Measurements from ENCODE around the gene DDOST. TPM values are rescaled to one million over a fixed set of nuclear protein-coding genes. Genes with fewer than 3 reads are reported as not detected.

Gene DDOST
- total and polyA plus RNA-seq, 12 donors = 123 to 349 (median 202) TPM

- Histone ChIP-seq H3K9me3 (replicated peaks in 1 of 3) (no peaks in the 10 kb centered on the region), H3K27ac (no peak overlapping the region), H3K4me3 (no peak overlapping the region), H3K36me3 (replicated peaks in 1 of 2) (no peaks in the 10 kb centered on the region), H3K27me3 (no peaks in the 10 kb centered on the region), H3K4me1 (replicated peaks in 1 of 2) (peaks cover 0 to 5% of the 10 kb centered on the region in 2 donors)
- no peak for DNase-seq
- WGBS, 4 donors = 86 to 91% (median 87%) methylated on average over 7 to 12 of the region's 12 CpGs
- TF ChIP-seq CTCF (IDR thresholded peaks at IDR 0.05) = no peak
- no peak for TF ChIP-seq POLR2A (IDR thresholded peaks at IDR 0.05)
- intact Hi-C loops (cut with DNase I) = loop anchor here (5.0 kb wide), 1 partner anchor 495 kb away; no protein-coding TSS in a partner anchor
Measured at GRCh38 chr1:20697563-20697962, 36.4 kb upstream of the DDOST start.

DNA sequence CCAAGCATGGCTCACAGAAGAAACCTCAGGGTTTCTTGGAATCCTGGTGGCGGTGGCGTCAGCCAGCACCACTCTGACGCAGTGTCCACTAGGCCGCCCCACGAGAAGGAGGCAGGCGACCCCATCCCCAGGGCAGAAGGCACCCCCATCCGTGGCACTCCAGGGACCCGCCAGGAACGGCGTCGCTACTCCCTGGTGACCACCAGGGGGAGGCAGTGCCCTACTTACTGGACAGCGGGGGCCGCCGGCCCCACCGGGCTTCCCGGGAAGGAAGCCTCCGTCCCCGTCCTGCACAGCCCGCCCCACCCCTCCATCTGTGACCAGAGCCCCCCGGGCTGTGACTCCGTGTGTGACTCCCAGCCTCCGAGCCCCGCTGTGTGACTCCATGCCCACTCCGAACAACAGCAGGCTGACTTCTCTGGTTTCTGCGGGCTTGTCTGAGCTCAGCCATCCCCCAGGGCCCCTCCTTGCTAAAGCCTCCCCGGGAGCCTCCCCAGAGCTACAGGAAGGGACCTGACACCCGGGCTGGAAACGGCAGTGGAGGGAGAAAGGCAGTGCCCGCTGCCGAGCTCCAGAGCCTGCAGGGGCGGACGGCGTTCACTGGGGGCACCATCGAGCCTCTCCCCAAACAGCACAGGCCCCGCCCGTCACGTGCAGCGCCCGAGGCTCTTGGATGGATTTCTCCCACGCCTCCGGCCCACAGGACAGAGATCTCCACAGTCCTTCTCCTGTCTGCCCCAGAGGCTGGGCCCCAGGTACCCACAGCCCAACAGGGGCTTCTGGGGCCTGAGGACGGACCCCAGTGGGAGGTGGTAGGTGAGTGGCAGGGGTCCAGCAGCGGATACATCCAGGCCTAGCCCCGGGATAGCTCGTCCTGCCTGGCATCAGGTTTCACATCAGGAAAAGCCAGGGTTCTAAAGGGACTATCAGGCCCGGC, 35.5 kb upstream of the DDOST start:
- WGBS, 4 donors = 1 to 13% (median 3%) methylated on average over 9 to 46 of the region's 46 CpGs
- peak overlapping the region in 4 of 5 donors; percentile 55 to 83 (median 70) for H3K27ac ChIP-seq
- TF ChIP-seq CTCF (IDR thresholded peaks at IDR 0.05) (peak; percentile 79 to 99 (median 89)), POLR2A (IDR thresholded peaks at IDR 0.05) (no peak)
- H3K4me1 ChIP-seq (replicated peaks in 1 of 2) = peaks cover 0 to 5% of the 10 kb centered on the region in 2 donors
- peak overlapping the region; percentile 4 to 69 (median 48) for H3K4me3 ChIP-seq
- DNase-seq = peak; percentile 81 to 92 (median 89)
- intact Hi-C loops (cut with DNase I) = loop anchor here (5.0 kb wide), 1 partner anchor 496 kb away; no protein-coding TSS in a partner anchor
- H3K36me3 ChIP-seq (replicated peaks in 1 of 2) = no peaks in the 10 kb centered on the region
- no peaks in the 10 kb centered on the region for H3K9me3 ChIP-seq (replicated peaks in 1 of 3)
- H3K27me3 ChIP-seq = no peaks in the 10 kb centered on the region

DNA sequence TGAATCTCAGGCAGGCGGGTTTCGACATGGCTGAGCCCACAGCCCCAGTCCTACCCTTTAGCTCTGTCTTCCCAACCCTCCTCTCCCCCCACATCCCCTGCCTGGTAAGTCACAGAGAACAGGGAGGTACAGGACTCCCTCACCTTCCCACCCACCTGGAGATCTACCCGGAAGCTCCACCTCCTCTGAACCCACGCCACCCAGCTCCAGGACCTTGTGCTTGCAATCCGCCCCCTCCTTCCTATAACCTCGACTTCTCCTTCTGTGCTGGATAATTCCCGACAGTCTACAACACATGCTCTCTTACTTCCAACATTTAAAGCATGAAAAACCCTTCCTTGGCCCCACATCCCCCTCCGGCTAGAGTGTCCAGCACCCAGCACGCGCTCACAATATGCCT, 34.3 kb upstream of the DDOST start:
- intact Hi-C loops (cut with DNase I) = loop anchor here (5.0 kb wide), 1 partner anchor 497 kb away; no protein-coding TSS in a partner anchor
- 77 to 83% (median 79%) methylated on average over 10 of the region's 10 CpGs for WGBS, 4 donors
- no peak overlapping the region for H3K27ac ChIP-seq

More for the DNA sequence above, 34.3 kb upstream of the DDOST start:
- H3K36me3 ChIP-seq (replicated peaks in 1 of 2) = no peaks in the 10 kb centered on the region
- no peak overlapping the region for H3K4me3 ChIP-seq
- no peak for DNase-seq
- no peaks in the 10 kb centered on the region for H3K9me3 ChIP-seq (replicated peaks in 1 of 3)
- TF ChIP-seq CTCF (IDR thresholded peaks at IDR 0.05) (no peak), POLR2A (IDR thresholded peaks at IDR 0.05) (no peak)
- peaks cover 0 to 5% of the 10 kb centered on the region in 2 donors for H3K4me1 ChIP-seq (replicated peaks in 1 of 2)
- H3K27me3 ChIP-seq = no peaks in the 10 kb centered on the region

Data from adrenal gland (tissue), 12 donors.